ENCODE measurements around the gene PKM.

PKM gene

DNA sequence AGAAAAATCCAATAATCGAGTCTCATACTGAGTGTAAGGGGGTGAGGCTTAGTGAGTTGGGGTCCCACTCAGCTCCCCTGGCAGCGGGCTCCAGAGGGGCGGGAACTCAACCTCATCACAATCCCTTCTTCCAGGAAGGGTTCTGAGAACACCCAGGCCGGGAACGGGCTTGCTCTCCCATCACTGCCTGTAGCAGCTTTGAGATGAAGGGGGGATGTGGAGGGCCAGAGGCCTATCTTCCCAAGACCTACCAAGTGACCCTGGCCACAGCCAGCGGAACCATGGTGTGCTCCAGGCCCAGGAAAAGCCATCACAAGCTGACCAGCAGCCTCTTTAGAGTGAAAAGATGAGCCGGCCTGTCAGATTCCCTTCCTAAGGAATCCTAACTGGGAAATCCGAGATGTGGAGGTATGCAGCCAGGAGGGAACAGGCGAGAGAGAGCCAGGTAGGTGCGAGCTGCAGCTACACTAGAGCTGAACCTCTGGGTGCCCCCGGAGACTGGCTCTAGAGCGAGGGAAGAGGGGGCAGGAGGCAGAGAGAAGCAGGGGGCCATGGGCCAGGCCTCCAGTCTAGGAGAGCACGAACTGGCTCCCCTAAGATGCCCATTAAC lies 51.9 kb downstream of the PKM start:
- H3K9ac ChIP-seq (ENCODE audit: low read length) = no peak overlapping the region
- no peak for DNase-seq
- no peaks in the 10 kb centered on the region for H4K20me1 ChIP-seq (ENCODE audit: insufficient read depth, low read length)
- H3K27me3 ChIP-seq (replicated peaks; ENCODE audit: insufficient read depth, low read length) = no peaks in the 10 kb centered on the region
- no peak overlapping the region for H3K4me3 ChIP-seq (ENCODE audit: low read length)
- no peak overlapping the region for H2AFZ ChIP-seq (ENCODE audit: low read length)
- H3K36me3 ChIP-seq (replicated peaks; ENCODE audit: insufficient read depth, low read length) = no peaks in the 10 kb centered on the region
- no peaks in the 10 kb centered on the region for H3K4me1 ChIP-seq (ENCODE audit: low read length)
- no peak overlapping the region for H3K4me2 ChIP-seq (ENCODE audit: low read depth, low read length)
- TF ChIP-seq, protein P1, sequence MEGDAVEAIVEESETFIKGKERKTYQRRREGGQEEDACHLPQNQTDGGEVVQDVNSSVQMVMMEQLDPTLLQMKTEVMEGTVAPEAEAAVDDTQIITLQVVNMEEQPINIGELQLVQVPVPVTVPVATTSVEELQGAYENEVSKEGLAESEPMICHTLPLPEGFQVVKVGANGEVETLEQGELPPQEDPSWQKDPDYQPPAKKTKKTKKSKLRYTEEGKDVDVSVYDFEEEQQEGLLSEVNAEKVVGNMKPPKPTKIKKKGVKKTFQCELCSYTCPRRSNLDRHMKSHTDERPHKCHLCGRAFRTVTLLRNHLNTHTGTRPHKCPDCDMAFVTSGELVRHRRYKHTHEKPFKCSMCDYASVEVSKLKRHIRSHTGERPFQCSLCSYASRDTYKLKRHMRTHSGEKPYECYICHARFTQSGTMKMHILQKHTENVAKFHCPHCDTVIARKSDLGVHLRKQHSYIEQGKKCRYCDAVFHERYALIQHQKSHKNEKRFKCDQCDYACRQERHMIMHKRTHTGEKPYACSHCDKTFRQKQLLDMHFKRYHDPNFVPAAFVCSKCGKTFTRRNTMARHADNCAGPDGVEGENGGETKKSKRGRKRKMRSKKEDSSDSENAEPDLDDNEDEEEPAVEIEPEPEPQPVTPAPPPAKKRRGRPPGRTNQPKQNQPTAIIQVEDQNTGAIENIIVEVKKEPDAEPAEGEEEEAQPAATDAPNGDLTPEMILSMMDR (IDR thresholded peaks at IDR 0.05; ENCODE audit: low read length) = no peak
- TF ChIP-seq EZH2phosphoT487 (IDR thresholded peaks at IDR 0.05; ENCODE audit: low read length) (no peak), EZH2 (optimal IDR thresholded peaks at IDR 0.05; ENCODE audit: low read depth, low read length) (no peak)
- no peak overlapping the region for H3K27ac ChIP-seq (ENCODE audit: low read length)
- H3K9me2 ChIP-seq (replicated peaks; ENCODE audit: insufficient read depth, low read length) = no peaks in the 10 kb centered on the region
- no peaks in the 10 kb centered on the region for H3F3A ChIP-seq (ENCODE audit: insufficient read depth, low read length)
- no peaks in the 10 kb centered on the region for H3K79me2 ChIP-seq (ENCODE audit: low read length)
- H3K9me3 ChIP-seq (replicated peaks; ENCODE audit: insufficient read depth, low read length) = no peaks in the 10 kb centered on the region

DNA sequence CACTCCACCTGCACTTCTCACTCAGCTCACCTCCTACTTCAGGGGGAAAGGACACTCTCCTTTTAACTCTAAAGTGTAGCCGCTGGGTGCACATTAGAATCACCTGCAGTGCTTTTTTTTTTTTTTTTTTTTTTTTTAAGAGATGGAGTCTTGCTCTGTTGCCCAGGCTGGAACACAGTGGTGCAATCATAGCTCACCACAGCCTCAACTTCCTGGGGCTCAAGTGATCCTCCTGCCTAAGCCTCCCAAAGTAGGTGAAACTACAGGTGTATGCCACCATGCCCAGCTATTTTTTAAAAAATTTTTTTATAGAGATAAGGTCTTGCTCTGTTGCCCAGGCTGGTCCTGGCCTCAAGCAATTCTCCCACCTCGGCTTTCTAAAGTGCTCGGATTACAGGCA lies 54.2 kb downstream of the PKM start:
- no peaks in the 10 kb centered on the region for H3K9me3 ChIP-seq (replicated peaks; ENCODE audit: insufficient read depth, low read length)
- no peak overlapping the region for H3K4me3 ChIP-seq (ENCODE audit: low read length)
- DNase-seq = no peak
- no peaks in the 10 kb centered on the region for H4K20me1 ChIP-seq (ENCODE audit: insufficient read depth, low read length)
- H3F3A ChIP-seq (ENCODE audit: insufficient read depth, low read length) = no peaks in the 10 kb centered on the region
- H3K9me2 ChIP-seq (replicated peaks; ENCODE audit: insufficient read depth, low read length) = no peaks in the 10 kb centered on the region
- TF ChIP-seq EZH2phosphoT487 (IDR thresholded peaks at IDR 0.05; ENCODE audit: low read length) (no peak), EZH2 (optimal IDR thresholded peaks at IDR 0.05; ENCODE audit: low read depth, low read length) (no peak)
- TF ChIP-seq, protein P1 (IDR thresholded peaks at IDR 0.05; ENCODE audit: low read length) = no peak
- no peak overlapping the region for H2AFZ ChIP-seq (ENCODE audit: low read length)
- H3K9ac ChIP-seq (ENCODE audit: low read length) = no peak overlapping the region
- H3K36me3 ChIP-seq (replicated peaks; ENCODE audit: insufficient read depth, low read length) = no peaks in the 10 kb centered on the region
- H3K79me2 ChIP-seq (ENCODE audit: low read length) = no peaks in the 10 kb centered on the region
- no peaks in the 10 kb centered on the region for H3K4me1 ChIP-seq (ENCODE audit: low read length)
- no peaks in the 10 kb centered on the region for H3K27me3 ChIP-seq (replicated peaks; ENCODE audit: insufficient read depth, low read length)
- H3K27ac ChIP-seq (ENCODE audit: low read length) = no peak overlapping the region
- H3K4me2 ChIP-seq (ENCODE audit: low read depth, low read length) = no peak overlapping the region

DNA sequence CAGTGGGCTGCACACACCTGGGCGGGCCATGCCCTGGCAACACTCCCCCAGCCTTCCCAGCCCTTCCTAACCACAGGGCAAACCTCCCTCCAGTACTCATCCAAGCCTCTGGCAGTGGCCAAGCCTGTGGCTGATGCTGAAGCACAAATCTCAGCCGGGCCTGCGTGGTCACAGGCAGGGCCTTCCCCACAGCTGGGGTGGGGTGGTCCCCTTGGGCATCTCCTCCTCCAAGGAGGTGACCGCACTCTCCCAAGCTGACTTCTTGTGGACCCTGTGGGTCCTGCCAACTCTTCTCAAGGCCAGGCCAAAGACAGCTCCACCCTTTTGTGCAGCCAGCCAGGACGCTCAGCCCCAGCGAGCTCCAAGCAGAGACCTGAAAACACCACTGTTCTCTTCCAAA lies 54.8 kb downstream of the PKM start:
- Histone ChIP-seq H4K20me1 (ENCODE audit: insufficient read depth, low read length) (no peaks in the 10 kb centered on the region), H3K4me1 (ENCODE audit: low read length) (no peaks in the 10 kb centered on the region), H3K36me3 (replicated peaks; ENCODE audit: insufficient read depth, low read length) (no peaks in the 10 kb centered on the region), H3K4me2 (ENCODE audit: low read depth, low read length) (no peak overlapping the region), H3K27me3 (replicated peaks; ENCODE audit: insufficient read depth, low read length) (no peaks in the 10 kb centered on the region), H2AFZ (ENCODE audit: low read length) (no peak overlapping the region), H3K9me3 (replicated peaks; ENCODE audit: insufficient read depth, low read length) (no peaks in the 10 kb centered on the region), H3K79me2 (ENCODE audit: low read length) (no peaks in the 10 kb centered on the region), H3K9ac (ENCODE audit: low read length) (no peak overlapping the region), H3F3A (ENCODE audit: insufficient read depth, low read length) (no peaks in the 10 kb centered on the region), H3K27ac (ENCODE audit: low read length) (no peak overlapping the region), H3K9me2 (replicated peaks; ENCODE audit: insufficient read depth, low read length) (no peaks in the 10 kb centered on the region), H3K4me3 (ENCODE audit: low read length) (no peak overlapping the region)
- no peak for DNase-seq
- no peak for TF ChIP-seq EZH2phosphoT487 (IDR thresholded peaks at IDR 0.05; ENCODE audit: low read length)
- no peak for TF ChIP-seq EZH2 (optimal IDR thresholded peaks at IDR 0.05; ENCODE audit: low read depth, low read length)
- TF ChIP-seq, protein P1 (IDR thresholded peaks at IDR 0.05; ENCODE audit: low read length) = no peak

Measured in MM.1S (cell line).